ENCODE measurements around the gene FST. TPM values are rescaled to one million over a fixed set of nuclear protein-coding genes. Genes with fewer than 3 reads are reported as not detected.

The FST gene
- total and polyA plus RNA-seq, 2 of the 13 experiments (the other 11 are each of a cell fraction or from before 2014, with no cell fraction given), result 38.6 to 136 TPM

DNA sequence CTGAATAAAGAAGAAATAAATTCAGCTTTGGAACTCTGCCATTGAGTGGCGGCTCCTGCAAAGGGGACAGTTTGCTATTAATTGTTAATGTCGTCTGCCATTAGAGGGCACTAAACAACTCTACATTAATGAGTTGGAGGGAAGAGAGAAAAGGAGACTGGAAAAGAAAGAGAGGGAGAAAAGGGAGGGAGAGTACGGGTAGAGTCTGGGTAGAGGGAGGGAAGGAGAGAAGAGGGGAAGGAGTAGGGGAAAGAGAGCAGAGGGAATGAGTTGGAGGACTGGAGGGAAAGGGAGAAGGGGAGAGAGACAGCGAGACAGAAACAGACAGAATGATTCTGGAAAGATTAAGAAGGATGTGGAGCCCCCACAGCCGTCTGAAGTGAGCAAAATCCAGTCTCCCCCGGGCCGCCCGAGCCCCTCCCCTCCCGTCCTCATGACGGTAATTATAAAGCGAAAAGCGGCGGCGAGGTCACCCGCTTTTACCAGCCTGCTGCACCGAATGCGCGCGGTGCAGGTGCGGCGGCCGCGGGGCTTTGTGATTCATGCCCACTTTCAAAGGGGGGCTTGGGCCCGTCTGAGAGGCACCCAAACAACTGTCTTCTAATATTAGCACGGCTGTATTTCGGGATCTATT lies 1.9 kb upstream of the FST start (continued):
- TF ChIP-seq, protein P1, sequence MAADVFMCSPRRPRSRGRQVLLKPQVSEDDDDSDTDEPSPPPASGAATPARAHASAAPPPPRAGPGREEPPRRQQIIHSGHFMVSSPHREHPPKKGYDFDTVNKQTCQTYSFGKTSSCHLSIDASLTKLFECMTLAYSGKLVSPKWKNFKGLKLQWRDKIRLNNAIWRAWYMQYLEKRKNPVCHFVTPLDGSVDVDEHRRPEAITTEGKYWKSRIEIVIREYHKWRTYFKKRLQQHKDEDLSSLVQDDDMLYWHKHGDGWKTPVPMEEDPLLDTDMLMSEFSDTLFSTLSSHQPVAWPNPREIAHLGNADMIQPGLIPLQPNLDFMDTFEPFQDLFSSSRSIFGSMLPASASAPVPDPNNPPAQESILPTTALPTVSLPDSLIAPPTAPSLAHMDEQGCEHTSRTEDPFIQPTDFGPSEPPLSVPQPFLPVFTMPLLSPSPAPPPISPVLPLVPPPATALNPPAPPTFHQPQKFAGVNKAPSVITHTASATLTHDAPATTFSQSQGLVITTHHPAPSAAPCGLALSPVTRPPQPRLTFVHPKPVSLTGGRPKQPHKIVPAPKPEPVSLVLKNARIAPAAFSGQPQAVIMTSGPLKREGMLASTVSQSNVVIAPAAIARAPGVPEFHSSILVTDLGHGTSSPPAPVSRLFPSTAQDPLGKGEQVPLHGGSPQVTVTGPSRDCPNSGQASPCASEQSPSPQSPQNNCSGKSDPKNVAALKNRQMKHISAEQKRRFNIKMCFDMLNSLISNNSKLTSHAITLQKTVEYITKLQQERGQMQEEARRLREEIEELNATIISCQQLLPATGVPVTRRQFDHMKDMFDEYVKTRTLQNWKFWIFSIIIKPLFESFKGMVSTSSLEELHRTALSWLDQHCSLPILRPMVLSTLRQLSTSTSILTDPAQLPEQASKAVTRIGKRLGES (CRISPR knock-in tag; IDR thresholded peaks at IDR 0.05; ENCODE audit: borderline replicate concordance), result no peak
- TF ChIP-seq ZSCAN20 (CRISPR knock-in tag; IDR thresholded peaks at IDR 0.05; ENCODE audit: borderline replicate concordance) (no peak), BHLHE40 (IDR thresholded peaks at IDR 0.05; ENCODE audit: low read length) (no peak), ZNF296 (CRISPR knock-in tag; conservative IDR thresholded peaks at IDR 0.05) (no peak), ZNF547 (CRISPR knock-in tag; IDR thresholded peaks at IDR 0.05) (no peak), ZNF530 (CRISPR knock-in tag; IDR thresholded peaks at IDR 0.05; ENCODE audit: low read depth) (no peak), ZNF772 (CRISPR knock-in tag; IDR thresholded peaks at IDR 0.05) (no peak), ZNF652 (CRISPR knock-in tag; IDR thresholded peaks at IDR 0.05; ENCODE audit: borderline replicate concordance, low read depth) (no peak), ZNF703 (CRISPR knock-in tag; IDR thresholded peaks at IDR 0.05; ENCODE audit: borderline replicate concordance) (no peak), CHD4 (IDR thresholded peaks at IDR 0.05; ENCODE audit: borderline replicate concordance, low read length) (no peak), ZNF264 (CRISPR knock-in tag; IDR thresholded peaks at IDR 0.05) (no peak), HMG20A (CRISPR knock-in tag; IDR thresholded peaks at IDR 0.05; ENCODE audit: borderline replicate concordance) (no peak; the same call in 1 of the 2 replicates), PHF21A (CRISPR knock-in tag; IDR thresholded peaks at IDR 0.05) (no peak), ATAD3A (CRISPR knock-in tag; IDR thresholded peaks at IDR 0.05) (no peak), HCFC1 (IDR thresholded peaks at IDR 0.05; ENCODE audit: low read depth, low read length) (no peak), ZFP1 (CRISPR knock-in tag; IDR thresholded peaks at IDR 0.05) (no peak), ZFP37 (CRISPR knock-in tag; IDR thresholded peaks at IDR 0.05; ENCODE audit: borderline replicate concordance) (no peak), SSRP1 (CRISPR knock-in tag; IDR thresholded peaks at IDR 0.05) (no peak), ZNF891 (CRISPR knock-in tag; IDR thresholded peaks at IDR 0.05) (no peak), TSC22D2 (CRISPR knock-in tag; IDR thresholded peaks at IDR 0.05; ENCODE audit: borderline replicate concordance) (no peak), ZNF589 (CRISPR knock-in tag; conservative IDR thresholded peaks at IDR 0.05) (no peak), ZNF841 (CRISPR knock-in tag; IDR thresholded peaks at IDR 0.05; ENCODE audit: borderline replicate concordance) (no peak), POLR2A (IDR thresholded peaks at IDR 0.05; ENCODE audit: insufficient read depth in 1 of 2, low read depth in 2 of 2, low read length in 2 of 2) (peak; percentile 48 to 64)
- TF ChIP-seq, protein P2, sequence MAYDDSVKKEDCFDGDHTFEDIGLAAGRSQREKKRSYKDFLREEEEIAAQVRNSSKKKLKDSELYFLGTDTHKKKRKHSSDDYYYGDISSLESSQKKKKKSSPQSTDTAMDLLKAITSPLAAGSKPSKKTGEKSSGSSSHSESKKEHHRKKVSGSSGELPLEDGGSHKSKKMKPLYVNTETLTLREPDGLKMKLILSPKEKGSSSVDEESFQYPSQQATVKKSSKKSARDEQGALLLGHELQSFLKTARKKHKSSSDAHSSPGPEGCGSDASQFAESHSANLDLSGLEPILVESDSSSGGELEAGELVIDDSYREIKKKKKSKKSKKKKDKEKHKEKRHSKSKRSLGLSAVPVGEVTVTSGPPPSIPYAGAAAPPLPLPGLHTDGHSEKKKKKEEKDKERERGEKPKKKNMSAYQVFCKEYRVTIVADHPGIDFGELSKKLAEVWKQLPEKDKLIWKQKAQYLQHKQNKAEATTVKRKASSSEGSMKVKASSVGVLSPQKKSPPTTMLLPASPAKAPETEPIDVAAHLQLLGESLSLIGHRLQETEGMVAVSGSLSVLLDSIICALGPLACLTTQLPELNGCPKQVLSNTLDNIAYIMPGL (CRISPR knock-in tag; IDR thresholded peaks at IDR 0.05; ENCODE audit: borderline replicate concordance in 1 of 2, low read depth in 1 of 2), result peak; percentile 69 to 72; a peak in 3 of 4 replicates
- TF ChIP-seq, protein P3, sequence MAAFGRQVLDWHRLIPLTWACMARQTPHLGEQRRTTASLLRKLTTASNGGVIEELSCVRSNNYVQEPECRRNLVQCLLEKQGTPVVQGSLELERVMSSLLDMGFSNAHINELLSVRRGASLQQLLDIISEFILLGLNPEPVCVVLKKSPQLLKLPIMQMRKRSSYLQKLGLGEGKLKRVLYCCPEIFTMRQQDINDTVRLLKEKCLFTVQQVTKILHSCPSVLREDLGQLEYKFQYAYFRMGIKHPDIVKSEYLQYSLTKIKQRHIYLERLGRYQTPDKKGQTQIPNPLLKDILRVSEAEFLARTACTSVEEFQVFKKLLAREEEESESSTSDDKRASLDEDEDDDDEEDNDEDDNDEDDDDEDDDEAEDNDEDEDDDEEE (CRISPR knock-in tag; IDR thresholded peaks at IDR 0.05), result no peak
- TF ChIP-seq, protein P4, sequence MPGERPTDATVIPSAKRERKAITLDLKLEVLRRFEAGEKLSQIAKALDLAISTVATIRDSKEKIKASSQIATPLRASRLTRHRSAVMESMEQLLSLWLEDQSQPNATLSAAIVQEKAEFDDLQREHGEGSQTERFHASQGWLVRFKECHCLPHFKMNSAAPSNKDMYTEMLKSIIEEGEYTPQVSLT (CRISPR knock-in tag; IDR thresholded peaks at IDR 0.05; ENCODE audit: borderline replicate concordance, low read depth), result no peak
- TF ChIP-seq, protein P5, sequence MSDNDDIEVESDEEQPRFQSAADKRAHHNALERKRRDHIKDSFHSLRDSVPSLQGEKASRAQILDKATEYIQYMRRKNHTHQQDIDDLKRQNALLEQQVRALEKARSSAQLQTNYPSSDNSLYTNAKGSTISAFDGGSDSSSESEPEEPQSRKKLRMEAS (IDR thresholded peaks at IDR 0.05), result no peak

Data from HepG2 (cell line).